ENCODE data around the gene LBHD2.

GRCh38 chr14:103101963-103102688 lies 18.1 kb downstream of the LBHD2 start:
- TF ChIP-seq CEBPB (IDR thresholded peaks at IDR 0.05; ENCODE audit: low read depth, low read length), result no peak
- no peak for TF ChIP-seq SAP30 (IDR thresholded peaks at IDR 0.05; ENCODE audit: insufficient read depth, insufficient replicate concordance, low read length)
- TF ChIP-seq EZH2 (IDR thresholded peaks at IDR 0.05; ENCODE audit: low read depth, low read length, severe bottlenecking), result no peak
- TF ChIP-seq CTCF (IDR thresholded peaks at IDR 0.05; ENCODE audit: control extremely low read depth in 1 of 3, insufficient read depth in 1 of 3, low read depth in 1 of 3, low read length in 3 of 3), result no peak
- no peak for TF ChIP-seq EP300 (IDR thresholded peaks at IDR 0.05; ENCODE audit: borderline replicate concordance in 1 of 2, low read depth in 2 of 2, low read length in 2 of 2)
- TF ChIP-seq E2F6 (IDR thresholded peaks at IDR 0.05), result peak; percentile 66; the same call in 1 of the 2 replicates
- TF ChIP-seq BCL11A (IDR thresholded peaks at IDR 0.05; ENCODE audit: low read depth in 2 of 2, low read length in 2 of 2), result no peak
